Activated gamma-delta T cell treated with anti-CD3 and anti-CD28 coated beads, Interleukin-2, amount 50 U/mL, for 16 hours (primary cell): ENCODE measurements around the gene ZNF132.
A peak's percentile ranks its signal among the peaks of the same experiment; 100 is the strongest.

ENCODE experiments used
- DNase-seq: peaks from one replicate; pipeline ENCODE4 v3.0.0-alpha.2; 2020; ENCODE audit warnings: low read depth

Gene ZNF132

GRCh38 chr19:58386576-58387337, 53.2 kb downstream of the ZNF132 start, which contains the start of gene RPS5:
Gene RPS5, plus strand, starts transcription at chr19:58387269. Its CDS starts 869 bp downstream, at chr19:58388138.
- DNase-seq = peak; percentile 91

- DNase-seq = no peak
These were observed 53.9 kb downstream of the ZNF132 start for GRCh38 chr19:58385891-58386575.

- DNase-seq = no peak
These were observed 54.6 kb downstream of the ZNF132 start for GRCh38 chr19:58385313-58385890.

GRCh38 chr19:58382997-58383603, 56.9 kb downstream of the ZNF132 start:
- no peak for DNase-seq
